GM12874 (cell line): ENCODE data around the gene GFOD1.

ENCODE experiments used
- CTCF ChIP-seq: IDR thresholded peaks from 2 replicates; pipeline ENCODE4 v1.5.1; 2011; ENCODE audit warnings: low read depth, mild to moderate bottlenecking, control low read depth, low read length, moderate library complexity; ENCODE audit not compliant: insufficient read depth

GFOD1 gene

GRCh38 chr6:13433709-13434121 is 53.7 kb downstream of the GFOD1 start:
- no peak for TF ChIP-seq CTCF

- TF ChIP-seq CTCF = no peak
Observed at GRCh38 chr6:13432526-13433184, 54.7 kb downstream of the GFOD1 start.

- no peak for TF ChIP-seq CTCF
Observed at GRCh38 chr6:13431861-13432465, 55.4 kb downstream of the GFOD1 start.

GRCh38 chr6:13431059-13431656 is 56.2 kb downstream of the GFOD1 start:
- no peak for TF ChIP-seq CTCF

GRCh38 chr6:13429406-13429753 is 58.0 kb downstream of the GFOD1 start:
- TF ChIP-seq CTCF = no peak

GRCh38 chr6:13428583-13429405 is 58.6 kb downstream of the GFOD1 start:
- TF ChIP-seq CTCF = peak; percentile 40
